Measurements from ENCODE around the gene PLAGL2.
"Not testable (repeated sequence)": the region's sequence is repeated elsewhere in the genome, so short reads cannot be mapped to it uniquely, and the experiment has no call there.

Gene PLAGL2

GRCh38 chr20:32204205-32205109 lies 3.1 kb downstream of the PLAGL2 start:
- DNase-seq (ENCODE audit: low read depth in 2 of 2), result peak; percentile 59 to 65

GRCh38 chr20:32203356-32204204 lies 4.0 kb downstream of the PLAGL2 start:
- DNase-seq (ENCODE audit: low read depth in 2 of 2), result no peak

GRCh38 chr20:32201977-32202363 lies 5.6 kb downstream of the PLAGL2 start:
- no peak for DNase-seq (ENCODE audit: low read depth in 2 of 2)

GRCh38 chr20:32201296-32201976 lies 6.1 kb downstream of the PLAGL2 start:
- DNase-seq (ENCODE audit: low read depth in 2 of 2), result no peak

- no peak for DNase-seq (ENCODE audit: low read depth in 2 of 2)
Observed at GRCh38 chr20:32199006-32199405, 8.5 kb downstream of the PLAGL2 start.

- DNase-seq (ENCODE audit: low read depth in 2 of 2), result not testable (repeated sequence)
Observed at GRCh38 chr20:32197136-32197535, 10.4 kb downstream of the PLAGL2 start.

- DNase-seq (ENCODE audit: low read depth in 2 of 2), result not testable (repeated sequence)
Observed at GRCh38 chr20:32196613-32197012, 10.9 kb downstream of the PLAGL2 start.

- no peak for DNase-seq (ENCODE audit: low read depth in 2 of 2)
Observed at GRCh38 chr20:32195581-32195980, 12.0 kb downstream of the PLAGL2 start.

GRCh38 chr20:32193996-32194395 lies 13.5 kb downstream of the PLAGL2 start:
- DNase-seq (ENCODE audit: low read depth in 2 of 2), result no peak

- DNase-seq (ENCODE audit: low read depth in 2 of 2), result not testable (repeated sequence)
Observed at GRCh38 chr20:32193336-32193735, 14.2 kb downstream of the PLAGL2 start.

- DNase-seq (ENCODE audit: low read depth in 2 of 2), result no peak
Observed at GRCh38 chr20:32192698-32193097, 14.8 kb downstream of the PLAGL2 start.

GRCh38 chr20:32191873-32192272 lies 15.7 kb downstream of the PLAGL2 start:
- DNase-seq (ENCODE audit: low read depth in 2 of 2), result no peak

- no peak for DNase-seq (ENCODE audit: low read depth in 2 of 2)
Observed at GRCh38 chr20:32191422-32191821, 16.1 kb downstream of the PLAGL2 start.

GRCh38 chr20:32190616-32191415 lies 16.7 kb downstream of the PLAGL2 start:
- no peak for DNase-seq (ENCODE audit: low read depth in 2 of 2)

- peak in 1 of 2 donors; percentile 38 for DNase-seq (ENCODE audit: low read depth in 2 of 2)
Observed at GRCh38 chr20:32189691-32190615, 17.6 kb downstream of the PLAGL2 start.

GRCh38 chr20:32189123-32189410 lies 18.5 kb downstream of the PLAGL2 start:
- no peak for DNase-seq (ENCODE audit: low read depth in 2 of 2)

- no peak for DNase-seq (ENCODE audit: low read depth in 2 of 2)
Observed at GRCh38 chr20:32188376-32189122, 19.0 kb downstream of the PLAGL2 start.

- no peak for DNase-seq (ENCODE audit: low read depth in 2 of 2)
Observed at GRCh38 chr20:32186506-32186905, 21.0 kb downstream of the PLAGL2 start.

GRCh38 chr20:32184961-32185603 lies 22.5 kb downstream of the PLAGL2 start:
- DNase-seq (ENCODE audit: low read depth in 2 of 2), result no peak
